ENCODE results near the gene P3H1.

The P3H1 gene

GRCh38 chr1:42736571-42737200, 30.1 kb downstream of the P3H1 start:
- TF ChIP-seq CTCF (IDR thresholded peaks at IDR 0.05), result no peak

GRCh38 chr1:42736152-42736551, 30.7 kb downstream of the P3H1 start:
- no peak for TF ChIP-seq CTCF (IDR thresholded peaks at IDR 0.05)

- TF ChIP-seq CTCF (IDR thresholded peaks at IDR 0.05), result no peak
These were observed 31.2 kb downstream of the P3H1 start for GRCh38 chr1:42735477-42736105.

GRCh38 chr1:42735056-42735455, 31.8 kb downstream of the P3H1 start:
- TF ChIP-seq CTCF (IDR thresholded peaks at IDR 0.05), result no peak

GRCh38 chr1:42734201-42735035, 32.4 kb downstream of the P3H1 start:
- no peak for TF ChIP-seq CTCF (IDR thresholded peaks at IDR 0.05)

- TF ChIP-seq CTCF (IDR thresholded peaks at IDR 0.05), result no peak
These were observed 33.2 kb downstream of the P3H1 start for GRCh38 chr1:42733415-42734200.

GRCh38 chr1:42732126-42732680, 34.6 kb downstream of the P3H1 start:
- TF ChIP-seq CTCF (IDR thresholded peaks at IDR 0.05), result no peak
